Lower lobe of right lung (tissue), 2 donors: ENCODE results near the gene SCGB1A1. TPM values are rescaled to one million over a fixed set of nuclear protein-coding genes. Genes with fewer than 3 reads are reported as not detected.
A peak's percentile ranks its signal among the peaks of the same experiment; 100 is the strongest.

Experiments used
- ATAC-seq, 2 donors: fragments of 200-7000 bp; cut with Tn5 transposase; one replicate each; pipeline ENCODE4 v1.9.1; 2020 to 2022; ENCODE audit warnings: mild to moderate bottlenecking in 2 of 2, moderate library complexity in 2 of 2
- DNase-seq: peaks from one replicate; pipeline ENCODE4 v3.0.0-alpha.2; 2020
- H3K27ac ChIP-seq: fragments of 200-600 bp; one replicate; pipeline ENCODE4 v1.8.0; 2022
- H3K27me3 ChIP-seq: fragments of 200-600 bp; one replicate; pipeline ENCODE4 v1.8.0; 2022; ENCODE audit warnings: low read depth
- H3K36me3 ChIP-seq: fragments of 200-600 bp; one replicate; pipeline ENCODE4 v1.8.0; 2022; ENCODE audit warnings: mild to moderate bottlenecking
- H3K4me1 ChIP-seq: fragments of 200-600 bp; one replicate; pipeline ENCODE4 v1.8.0; 2022
- H3K4me3 ChIP-seq: fragments of 200-600 bp; one replicate; pipeline ENCODE4 v1.8.0; 2022; ENCODE audit warnings: mild to moderate bottlenecking
- H3K9me3 ChIP-seq: fragments of 200-600 bp; one replicate; pipeline ENCODE4 v1.8.0; 2022
- CTCF ChIP-seq: fragments of 200-600 bp; IDR thresholded peaks from one replicate; pipeline ENCODE4 v1.8.0; 2022; ENCODE audit warnings: antibody characterized with exemption, mild to moderate bottlenecking
- intact Hi-C: fragments of 100-400 bp; cut with DNase I; formaldehyde crosslinking; loops from one replicate; pipeline ENCODE4 v1.11.0; 2022
- total RNA-seq: library from RNA; stranded (reverse); fragmentation: NEBNext Ultra II Directional; extraction: Animal tissue kit (Norgen Biotek cat#: 25700); gene quantifications from one replicate; pipeline ENCODE4 v1.2.1, GENCODE V29; 2021
- donor health status: DM: no; HTN: yes; CAD: no; lungs with severe emphysema.

Gene SCGB1A1
- total RNA-seq, 1 donor from 2014 or later, result 3,364 TPM

GRCh38 chr11:62399172-62399877 is 19.5 kb upstream of the SCGB1A1 start:
- ATAC-seq (no peak), DNase-seq (no peak)
- no peaks in the 10 kb centered on the region for H3K36me3 ChIP-seq
- no peak for TF ChIP-seq CTCF
- H3K27me3 ChIP-seq, result no peaks in the 10 kb centered on the region
- intact Hi-C loops, result no loop called here
- H3K4me1 ChIP-seq, result peaks cover 59% of the 10 kb centered on the region
- no peak overlapping the region for H3K4me3 ChIP-seq
- peak overlapping the region; percentile 67 for H3K27ac ChIP-seq
- no peaks in the 10 kb centered on the region for H3K9me3 ChIP-seq

GRCh38 chr11:62399878-62400266 is 19.0 kb upstream of the SCGB1A1 start:
- Histone ChIP-seq H3K27ac (peak overlapping the region; percentile 67), H3K4me1 (peaks cover 59% of the 10 kb centered on the region), H3K9me3 (no peaks in the 10 kb centered on the region), H3K36me3 (no peaks in the 10 kb centered on the region), H3K4me3 (no peak overlapping the region), H3K27me3 (no peaks in the 10 kb centered on the region)
- ATAC-seq (no peak), DNase-seq (no peak)
- TF ChIP-seq CTCF, result no peak
- intact Hi-C loops, result no loop called here

- TF ChIP-seq CTCF, result no peak
- Histone ChIP-seq H3K27ac (peak overlapping the region; percentile 67), H3K4me3 (no peak overlapping the region), H3K4me1 (peaks cover 56% of the 10 kb centered on the region), H3K9me3 (no peaks in the 10 kb centered on the region), H3K36me3 (no peaks in the 10 kb centered on the region), H3K27me3 (no peaks in the 10 kb centered on the region)
- ATAC-seq (no peak), DNase-seq (no peak)
- intact Hi-C loops, result no loop called here
These were observed 18.6 kb upstream of the SCGB1A1 start for GRCh38 chr11:62400281-62400680.

- Histone ChIP-seq H3K27me3 (no peaks in the 10 kb centered on the region), H3K27ac (peak overlapping the region; percentile 67), H3K9me3 (no peaks in the 10 kb centered on the region), H3K4me1 (peaks cover 51% of the 10 kb centered on the region), H3K36me3 (no peaks in the 10 kb centered on the region), H3K4me3 (no peak overlapping the region)
- intact Hi-C loops, result no loop called here
- TF ChIP-seq CTCF, result no peak
- DNase-seq (peak; percentile 67), ATAC-seq (peak; percentile 49 to 54)
These were observed 18.1 kb upstream of the SCGB1A1 start for GRCh38 chr11:62400760-62401159.

- Histone ChIP-seq H3K27ac (peak overlapping the region; percentile 67), H3K4me3 (no peak overlapping the region), H3K9me3 (no peaks in the 10 kb centered on the region), H3K27me3 (no peaks in the 10 kb centered on the region), H3K36me3 (no peaks in the 10 kb centered on the region), H3K4me1 (peaks cover 51% of the 10 kb centered on the region)
- intact Hi-C loops, result no loop called here
- DNase-seq (no peak), ATAC-seq (no peak)
- TF ChIP-seq CTCF, result no peak
These were observed 17.5 kb upstream of the SCGB1A1 start for GRCh38 chr11:62401356-62401755.
